Upper lobe of left lung (tissue), 6 donors: ENCODE results near the gene ACSS2. TPM values are rescaled to one million over a fixed set of nuclear protein-coding genes. Genes with fewer than 3 reads are reported as not detected.

ENCODE experiments used
- ATAC-seq, 2 donors: fragments of 200-7000 bp; cut with Tn5 transposase; one replicate each; pipeline ENCODE4 v1.9.1; 2022; ENCODE audit warnings: mild to moderate bottlenecking in 2 of 2, moderate library complexity in 2 of 2; ENCODE audit not compliant: low FRiP score in 2 of 2
- DNase-seq, 2 donors: peaks; one replicate each; pipeline ENCODE4 v3.0.0-alpha.2; 2019 to 2020
- H3K27ac ChIP-seq, 4 donors: fragments of 200-600 bp; sonication (generic); one replicate each; pipeline ENCODE4 v1.5.1; 2016 to 2019
- H3K27me3 ChIP-seq, 4 donors: fragments of 200-600 bp; sonication (generic); one replicate each; pipeline ENCODE4 v1.5.1; 2017 to 2019
- H3K36me3 ChIP-seq, 4 donors: fragments of 200-600 bp; sonication (generic); one replicate each; pipeline ENCODE4 v1.5.1; 2016 to 2019
- H3K4me1 ChIP-seq, 4 donors: fragments of 200-600 bp; sonication (generic); one replicate each; pipeline ENCODE4 v1.5.1; 2018 to 2019
- H3K4me3 ChIP-seq, 4 donors: fragments of 200-600 bp; sonication (generic); one replicate each; pipeline ENCODE4 v1.5.1; 2017 to 2019; ENCODE audit warnings: mild to moderate bottlenecking in 2 of 4, moderate library complexity in 1 of 4
- H3K9me3 ChIP-seq, 4 donors: fragments of 200-600 bp; sonication (generic); one replicate each; pipeline ENCODE4 v1.5.1; 2018 to 2019
- CTCF ChIP-seq, 6 experiments: fragments of 450-650 bp in 4 of 6; fragments of 200-600 bp in 2 of 6; sonication (generic) in 2 of 6; IDR thresholded peaks; one replicate each; pipeline ENCODE4 v1.5.1; 2016 to 2019; ENCODE audit warnings: antibody characterized with exemption in 6 of 6
- EP300 ChIP-seq, 4 donors: sonication (generic); formaldehyde crosslinking; IDR thresholded peaks; one replicate each; pipeline ENCODE4 v1.5.1; 2017; ENCODE audit warnings: antibody characterized with exemption in 4 of 4, control low read depth in 2 of 4
- POLR2A ChIP-seq, 4 donors: fragments of 450-650 bp; IDR thresholded peaks; one replicate each; pipeline ENCODE4 v1.5.1; 2016 to 2017; ENCODE audit warnings: antibody characterized with exemption in 4 of 4, mild to moderate bottlenecking in 2 of 4
- POLR2AphosphoS5 ChIP-seq, 2 donors: sonication (generic); formaldehyde crosslinking; IDR thresholded peaks; one replicate each; pipeline ENCODE4 v1.5.1; 2017; ENCODE audit warnings: antibody characterized with exemption in 2 of 2
- WGBS, 2 donors: methylation state at CpG; one replicate each; pipeline ENCODE4 v1.1.5; 2017 to 2018; 5-methylcytosine and 5-hydroxymethylcytosine counted together
- total RNA-seq, 6 donors: library from RNA; depleted of rRNA in 4 of 6; stranded (reverse); fragments of >200 nt in 4 of 6; gene quantifications; one replicate each; pipeline versions ENCODE4 v1.1.0 to v1.2.1, GENCODE V29; 2016 to 2021
- donor health status: DM: no; HTN: no; CAD: no; lungs with moderate emphysema.
- donor health status: DM: no; HTN: yes; CAD: no; lungs with severe emphysema.

The ACSS2 gene
- total RNA-seq, 6 donors from 2014 or later, result 110 to 377 (median 203) TPM

GRCh38 chr20:34925981-34926380 is 49.6 kb downstream of the ACSS2 start:
- peaks cover 5 to 16% (median 8%) of the 10 kb centered on the region in 4 donors for H3K4me1 ChIP-seq
- no peaks in the 10 kb centered on the region for H3K9me3 ChIP-seq
- no peak overlapping the region for H3K4me3 ChIP-seq
- H3K27me3 ChIP-seq, result no peaks in the 10 kb centered on the region
- 100% methylated on average over 1 of the region's 1 CpG for WGBS, 2 donors
- no peak overlapping the region for H3K27ac ChIP-seq
- no peak for TF ChIP-seq EP300 (IDR thresholded peaks at IDR 0.05)
- no peak for TF ChIP-seq POLR2AphosphoS5 (IDR thresholded peaks at IDR 0.05)
- TF ChIP-seq CTCF (IDR thresholded peaks at IDR 0.05), result no peak
- TF ChIP-seq POLR2A (IDR thresholded peaks at IDR 0.05), result no peak
- DNase-seq, result no peak
- peaks cover 20 to 94% (median 62%) of the 10 kb centered on the region in 4 donors for H3K36me3 ChIP-seq
- ATAC-seq, result no peak

GRCh38 chr20:34926581-34926980 is 50.2 kb downstream of the ACSS2 start:
- 91 to 100% methylated on average over 1 of the region's 1 CpG for WGBS, 2 donors
- Histone ChIP-seq H3K4me1 (peaks cover 5 to 10% (median 8%) of the 10 kb centered on the region in 4 donors), H3K4me3 (no peak overlapping the region), H3K36me3 (peaks cover 20 to 90% (median 57%) of the 10 kb centered on the region in 4 donors), H3K27ac (no peak overlapping the region), H3K27me3 (no peaks in the 10 kb centered on the region), H3K9me3 (no peaks in the 10 kb centered on the region)
- no peak for ATAC-seq
- TF ChIP-seq EP300 (IDR thresholded peaks at IDR 0.05), result no peak
- TF ChIP-seq CTCF (IDR thresholded peaks at IDR 0.05), result no peak
- TF ChIP-seq POLR2A (IDR thresholded peaks at IDR 0.05), result no peak
- no peak for TF ChIP-seq POLR2AphosphoS5 (IDR thresholded peaks at IDR 0.05)
- no peak for DNase-seq

- ATAC-seq (no peak), DNase-seq (no peak)
- no peaks in the 10 kb centered on the region for H3K27me3 ChIP-seq
- H3K4me1 ChIP-seq, result peaks cover 0 to 6% (median 3%) of the 10 kb centered on the region in 4 donors
- H3K9me3 ChIP-seq, result no peaks in the 10 kb centered on the region
- peaks cover 22 to 85% (median 60%) of the 10 kb centered on the region in 4 donors for H3K36me3 ChIP-seq
- no peak overlapping the region for H3K27ac ChIP-seq
- WGBS, 2 donors, result 90 to 100% methylated on average over 1 of the region's 1 CpG
- H3K4me3 ChIP-seq, result no peak overlapping the region
- TF ChIP-seq POLR2AphosphoS5 (IDR thresholded peaks at IDR 0.05) (no peak), EP300 (IDR thresholded peaks at IDR 0.05) (no peak), POLR2A (IDR thresholded peaks at IDR 0.05) (no peak), CTCF (IDR thresholded peaks at IDR 0.05) (no peak)
Measured at GRCh38 chr20:34927736-34928135, 51.3 kb downstream of the ACSS2 start.

- Histone ChIP-seq H3K27ac (no peak overlapping the region), H3K27me3 (no peaks in the 10 kb centered on the region), H3K4me3 (no peak overlapping the region), H3K4me1 (no peaks in the 10 kb centered on the region), H3K36me3 (peaks cover 22 to 81% (median 59%) of the 10 kb centered on the region in 4 donors), H3K9me3 (no peaks in the 10 kb centered on the region)
- ATAC-seq (no peak), DNase-seq (no peak)
- WGBS, 2 donors, result 86 to 100% methylated on average over 2 of the region's 2 CpGs
- TF ChIP-seq EP300 (IDR thresholded peaks at IDR 0.05) (no peak), POLR2A (IDR thresholded peaks at IDR 0.05) (no peak), CTCF (IDR thresholded peaks at IDR 0.05) (no peak), POLR2AphosphoS5 (IDR thresholded peaks at IDR 0.05) (no peak)
Measured at GRCh38 chr20:34928411-34928810, 52.0 kb downstream of the ACSS2 start.

- WGBS, 2 donors, result 95 to 97% methylated on average over 2 to 7 of the region's 7 CpGs
- no peak for ATAC-seq
- TF ChIP-seq POLR2AphosphoS5 (IDR thresholded peaks at IDR 0.05) (no peak), CTCF (IDR thresholded peaks at IDR 0.05) (no peak), EP300 (IDR thresholded peaks at IDR 0.05) (no peak), POLR2A (IDR thresholded peaks at IDR 0.05) (no peak)
Measured at GRCh38 chr20:34931771-34932170, 55.4 kb downstream of the ACSS2 start.

More at GRCh38 chr20:34931771-34932170, 55.4 kb downstream of the ACSS2 start:
- Histone ChIP-seq H3K4me3 (no peak overlapping the region), H3K4me1 (no peaks in the 10 kb centered on the region), H3K36me3 (peaks cover 19 to 66% (median 43%) of the 10 kb centered on the region in 4 donors), H3K27ac (no peak overlapping the region), H3K9me3 (no peaks in the 10 kb centered on the region), H3K27me3 (no peaks in the 10 kb centered on the region)
- DNase-seq, result peak in 1 of 2 donors; percentile 63
